ENCODE data around the gene REC8.

The REC8 gene

GRCh38 chr14:24139272-24139934 is 32.5 kb upstream of the REC8 start:
- peak; percentile 49 for DNase-seq

DNA sequence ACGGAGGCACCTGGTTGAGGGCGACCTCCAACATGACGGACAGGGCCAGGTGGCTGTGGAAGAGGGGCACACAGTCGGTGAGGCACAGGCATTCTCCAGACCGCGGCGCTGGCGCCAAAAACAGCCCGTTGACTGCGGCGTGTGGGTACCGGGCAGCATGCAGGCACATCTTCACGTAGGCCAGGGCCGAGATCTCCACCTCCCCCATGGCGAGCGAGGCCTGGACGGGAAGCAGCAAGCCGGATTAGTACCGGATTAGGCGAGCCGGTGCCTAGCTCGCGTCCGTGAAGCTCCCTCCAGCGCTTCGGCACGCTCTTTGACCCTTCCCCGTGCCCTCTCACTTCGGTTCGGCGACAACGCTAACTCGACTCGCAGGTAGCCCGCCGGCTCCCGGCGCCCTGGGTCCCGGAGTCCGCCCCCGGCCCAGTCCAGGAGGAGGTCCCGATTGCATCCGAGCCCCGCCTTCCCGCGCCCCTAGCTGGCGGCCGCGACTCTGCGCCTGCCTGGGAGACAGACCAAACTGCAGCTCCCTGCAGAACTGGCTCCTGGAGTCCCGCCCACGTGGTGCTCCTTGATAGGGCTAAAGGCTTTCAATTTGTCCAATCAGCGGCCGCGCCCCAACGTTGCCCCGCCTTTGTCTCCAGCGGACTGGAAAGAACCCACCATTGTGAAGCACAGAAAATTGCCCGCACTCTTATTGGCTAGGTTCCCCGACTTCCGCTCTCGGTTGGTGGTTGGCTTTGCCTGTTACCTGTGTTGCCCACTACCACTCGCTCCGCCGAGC is 30.6 kb upstream of the REC8 start, which contains the start of gene EMC9:
Gene EMC9 (minus strand): TSS at position 495 of the 784 bp plus-strand sequence. CDS start 287 bp downstream, at position 208.
- peak; percentile 100 for DNase-seq

GRCh38 chr14:24143511-24143910 is 28.4 kb upstream of the REC8 start:
- no peak for DNase-seq

- DNase-seq = no peak
These were observed 27.4 kb upstream of the REC8 start for GRCh38 chr14:24144451-24144850.

DNA sequence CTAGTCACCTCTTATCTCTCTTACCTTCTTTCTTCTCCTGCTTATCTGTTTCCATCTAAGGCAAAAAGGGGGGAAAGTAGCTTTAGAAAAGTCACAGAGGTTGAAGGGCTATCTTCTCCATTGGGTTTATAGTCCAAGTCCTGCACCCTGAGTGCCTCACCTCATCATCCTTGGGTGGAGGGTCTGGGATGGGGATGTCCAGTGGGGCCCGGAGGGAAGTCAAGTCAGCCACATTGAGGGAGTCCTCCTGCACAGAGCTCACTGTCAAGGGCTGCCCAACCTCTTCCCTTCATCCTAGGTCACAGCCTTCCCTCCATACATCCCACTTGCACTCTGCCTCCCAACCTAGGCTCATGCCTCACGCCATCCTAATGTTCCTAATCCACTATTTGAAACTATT is 26.7 kb upstream of the REC8 start:
- DNase-seq = no peak

- no peak for DNase-seq
These were observed 26.0 kb upstream of the REC8 start for GRCh38 chr14:24145690-24146452.

GRCh38 chr14:24146453-24146977 is 25.4 kb upstream of the REC8 start, which contains the start of gene PSME2:
PSME2 (minus strand) TSS chr14:24146610; CDS start chr14:24146581, 29 bp downstream.
- DNase-seq = peak; percentile 97

GRCh38 chr14:24146978-24147760 is 24.7 kb upstream of the REC8 start, which contains the start of gene RNF31:
RNF31 (plus strand) TSS chr14:24147498; CDS start chr14:24147699, 201 bp downstream.
- DNase-seq = peak; percentile 99

GRCh38 chr14:24147761-24148428 is 24.0 kb upstream of the REC8 start:
- no peak for DNase-seq

- DNase-seq = no peak
These were observed 22.4 kb upstream of the REC8 start for GRCh38 chr14:24149302-24149969.

GRCh38 chr14:24150061-24150460 is 21.8 kb upstream of the REC8 start:
- DNase-seq = no peak

DNA sequence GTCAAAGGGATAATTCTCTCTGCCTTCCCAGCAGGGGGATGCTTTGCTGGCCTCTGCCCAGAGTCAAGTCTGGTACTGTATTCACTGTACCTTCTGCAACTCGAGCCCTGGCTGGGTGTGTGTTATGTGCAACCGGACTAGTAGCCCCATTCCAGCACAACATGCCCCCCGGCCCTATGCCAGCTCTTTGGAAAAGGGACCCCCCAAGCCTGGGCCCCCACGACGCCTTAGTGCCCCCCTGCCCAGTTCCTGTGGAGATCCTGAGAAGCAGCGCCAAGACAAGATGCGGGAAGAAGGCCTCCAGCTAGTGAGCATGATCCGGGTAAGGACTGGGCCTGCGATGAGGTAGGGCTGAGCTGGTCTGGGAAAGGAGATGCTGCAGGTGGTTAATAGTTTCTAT is 21.3 kb upstream of the REC8 start:
- no peak for DNase-seq

- no peak for DNase-seq
These were observed 20.9 kb upstream of the REC8 start for GRCh38 chr14:24150993-24151392.

DNA sequence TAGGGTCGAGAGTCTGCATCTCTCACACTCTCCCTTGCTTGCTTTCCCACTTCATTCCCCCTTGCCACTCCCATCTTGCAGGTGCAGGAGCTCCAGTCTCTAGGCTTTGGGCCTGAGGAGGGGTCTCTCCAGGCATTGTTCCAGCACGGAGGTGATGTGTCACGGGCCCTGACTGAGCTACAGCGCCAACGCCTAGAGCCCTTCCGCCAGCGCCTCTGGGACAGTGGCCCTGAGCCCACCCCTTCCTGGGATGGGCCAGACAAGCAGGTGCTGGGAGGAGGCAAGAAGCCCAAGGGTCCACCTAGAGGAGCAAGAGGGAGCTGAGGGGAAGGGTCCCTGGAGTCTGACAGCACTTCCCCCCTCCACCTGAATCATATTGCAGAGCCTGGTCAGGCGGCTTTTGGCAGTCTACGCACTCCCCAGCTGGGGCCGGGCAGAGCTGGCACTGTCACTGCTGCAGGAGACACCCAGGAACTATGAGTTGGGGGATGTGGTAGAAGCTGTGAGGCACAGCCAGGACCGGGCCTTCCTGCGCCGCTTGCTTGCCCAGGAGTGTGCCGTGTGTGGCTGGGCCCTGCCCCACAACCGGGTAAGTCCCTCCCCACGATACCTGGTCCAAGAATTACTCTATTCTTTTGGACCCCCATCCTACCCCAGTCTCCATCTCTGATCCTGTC is 20.3 kb upstream of the REC8 start:
- DNase-seq = no peak

GRCh38 chr14:24155100-24155499 is 16.8 kb upstream of the REC8 start:
- DNase-seq = no peak

DNA sequence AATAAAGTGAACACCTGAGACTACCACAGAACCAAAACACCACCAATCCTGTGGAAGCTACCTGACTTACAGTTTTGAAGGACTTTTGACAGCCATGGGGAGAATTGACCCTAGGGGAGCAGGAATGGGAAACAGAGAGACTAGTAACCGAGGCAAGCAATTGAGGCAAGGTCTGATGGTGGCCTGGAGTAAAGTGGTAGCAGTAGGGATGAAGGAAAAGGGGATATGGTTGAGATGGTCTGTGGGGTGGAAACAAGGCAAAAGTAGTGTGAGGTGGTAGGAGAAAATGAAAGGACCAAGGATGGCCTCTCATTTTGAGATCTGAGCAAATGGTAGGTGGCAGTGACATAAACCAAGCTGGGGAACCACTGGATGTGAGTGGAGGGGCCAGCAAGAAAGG is 15.0 kb upstream of the REC8 start:
- DNase-seq = no peak

DNA sequence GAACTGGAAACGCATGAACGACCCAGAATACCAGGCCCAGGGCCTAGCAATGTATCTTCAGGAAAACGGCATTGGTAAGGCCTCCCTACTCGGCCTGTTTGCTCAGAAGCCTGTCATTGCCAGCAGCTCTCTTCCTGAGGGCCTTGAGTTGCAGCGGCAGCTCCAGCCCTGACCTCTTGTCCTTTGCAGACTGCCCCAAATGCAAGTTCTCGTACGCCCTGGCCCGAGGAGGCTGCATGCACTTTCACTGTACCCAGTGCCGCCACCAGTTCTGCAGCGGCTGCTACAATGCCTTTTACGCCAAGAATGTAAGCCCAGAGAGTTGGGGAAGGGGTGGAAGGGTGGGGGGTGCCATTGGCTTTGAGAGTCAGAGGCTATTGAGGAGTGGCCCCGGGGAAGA is 14.5 kb upstream of the REC8 start:
- no peak for DNase-seq

DNA sequence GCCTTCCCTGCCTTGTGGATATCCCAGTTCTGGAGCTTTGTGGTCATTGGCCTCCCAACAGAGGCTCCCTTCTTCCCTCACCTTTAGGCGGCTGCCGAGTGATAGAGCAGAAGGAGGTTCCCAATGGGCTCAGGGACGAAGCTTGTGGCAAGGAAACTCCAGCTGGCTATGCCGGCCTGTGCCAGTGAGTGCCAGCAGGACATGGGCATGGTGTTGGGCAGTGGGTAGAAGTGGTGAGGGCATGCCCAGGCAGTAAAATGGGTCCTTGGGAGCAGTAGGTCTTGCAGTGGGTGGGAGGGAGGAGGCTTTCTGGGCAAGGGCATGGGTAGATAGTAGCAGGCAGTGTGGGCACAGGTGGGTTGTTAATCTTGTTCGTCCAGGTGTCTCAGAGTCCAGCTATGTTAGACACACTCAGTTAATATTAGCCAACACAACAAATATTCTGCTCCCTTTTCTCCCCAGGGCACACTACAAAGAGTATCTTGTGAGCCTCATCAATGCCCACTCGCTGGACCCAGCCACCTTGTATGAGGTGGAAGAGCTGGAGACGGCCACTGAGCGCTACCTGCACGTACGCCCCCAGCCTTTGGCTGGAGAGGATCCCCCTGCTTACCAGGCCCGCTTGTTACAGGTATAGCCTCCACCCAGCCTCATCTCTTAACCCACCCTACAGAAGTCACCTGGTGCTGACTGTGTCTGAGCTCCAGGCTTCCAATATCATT is 11.9 kb upstream of the REC8 start:
- no peak for DNase-seq

GRCh38 chr14:24160499-24160849 is 11.4 kb upstream of the REC8 start:
- no peak for DNase-seq

All from activated CD4-positive, alpha-beta T cell treated with anti-CD3 and anti-CD28 coated beads, Interleukin-2, Interleukin-6, amounts not matched to agents 100 ng/mL and 50 ng/mL, durations not matched to agents 16 hours and 8 hours (primary cell).